GM19328 (cell line): ENCODE data around the gene TMC5.
"Not testable (repeated sequence)": the region's sequence is repeated elsewhere in the genome, so short reads cannot be mapped to it uniquely, and the experiment has no call there.

Experiments used
- ATAC-seq: cut with Tn5 transposase; IDR thresholded peaks from one replicate; pipeline ENCODE4 v1.9.1; 2021; ENCODE audit warnings: mild to moderate bottlenecking, moderate library complexity; ENCODE audit not compliant: unreplicated experiment

The TMC5 gene

GRCh38 chr16:19417640-19418039 lies at the start of gene TMC5:
Gene TMC5, plus strand, starts transcription at chr16:19417883. Its CDS starts 22,156 bp downstream, at chr16:19440039.
- no peak for ATAC-seq

- ATAC-seq, result not testable (repeated sequence)
Measured at GRCh38 chr16:19372541-19372940, 45.1 kb upstream of the TMC5 start.

GRCh38 chr16:19374402-19374801 lies 43.3 kb upstream of the TMC5 start:
- no peak for ATAC-seq

GRCh38 chr16:19375561-19376158 lies 42.0 kb upstream of the TMC5 start:
- ATAC-seq, result no peak

- ATAC-seq, result no peak
Measured at GRCh38 chr16:19377864-19378263, 39.8 kb upstream of the TMC5 start.

GRCh38 chr16:19378511-19378910 lies 39.2 kb upstream of the TMC5 start:
- no peak for ATAC-seq

GRCh38 chr16:19379838-19380237 lies 37.8 kb upstream of the TMC5 start:
- no peak for ATAC-seq

- ATAC-seq, result no peak
Measured at GRCh38 chr16:19380328-19380727, 37.4 kb upstream of the TMC5 start.

GRCh38 chr16:19382084-19382801 lies 35.4 kb upstream of the TMC5 start:
- ATAC-seq, result no peak

GRCh38 chr16:19382887-19383816 lies 34.5 kb upstream of the TMC5 start:
- ATAC-seq, result no peak

GRCh38 chr16:19384656-19385055 lies 33.0 kb upstream of the TMC5 start:
- ATAC-seq, result no peak

GRCh38 chr16:19386525-19386924 lies 31.2 kb upstream of the TMC5 start:
- no peak for ATAC-seq

- ATAC-seq, result no peak
Measured at GRCh38 chr16:19389246-19389645, 28.4 kb upstream of the TMC5 start.

- ATAC-seq, result not testable (repeated sequence)
Measured at GRCh38 chr16:19391185-19391776, 26.4 kb upstream of the TMC5 start.

GRCh38 chr16:19392352-19392751 lies 25.3 kb upstream of the TMC5 start:
- ATAC-seq, result no peak

- ATAC-seq, result no peak
Measured at GRCh38 chr16:19393226-19394111, 24.2 kb upstream of the TMC5 start.

- not testable (repeated sequence) for ATAC-seq
Measured at GRCh38 chr16:19395646-19396267, 21.9 kb upstream of the TMC5 start.

- ATAC-seq, result no peak
Measured at GRCh38 chr16:19396555-19397011, 21.1 kb upstream of the TMC5 start.

GRCh38 chr16:19397373-19397772 lies 20.3 kb upstream of the TMC5 start:
- not testable (repeated sequence) for ATAC-seq

- no peak for ATAC-seq
Measured at GRCh38 chr16:19400711-19401110, 17.0 kb upstream of the TMC5 start.
